ENCODE measurements around the gene TWNK. TPM values are rescaled to one million over a fixed set of nuclear protein-coding genes. Genes with fewer than 3 reads are reported as not detected.

The TWNK gene
- total and polyA plus RNA-seq, 9 of the 15 experiments (the other 6 are each of a cell fraction or from before 2014, with no cell fraction given), result 11.6 to 34.7 (median 17.4) TPM

- TF ChIP-seq, protein P1, sequence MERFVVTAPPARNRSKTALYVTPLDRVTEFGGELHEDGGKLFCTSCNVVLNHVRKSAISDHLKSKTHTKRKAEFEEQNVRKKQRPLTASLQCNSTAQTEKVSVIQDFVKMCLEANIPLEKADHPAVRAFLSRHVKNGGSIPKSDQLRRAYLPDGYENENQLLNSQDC (CRISPR knock-in tag; IDR thresholded peaks at IDR 0.05), result no peak
- peak in 2 of 3 experiments; percentile 19 to 35 for TF ChIP-seq YY1 (IDR thresholded peaks at IDR 0.05; ENCODE audit: borderline replicate concordance in 1 of 3, control insufficient read depth in 1 of 3, extremely low read depth in 1 of 3, insufficient read depth in 3 of 3, insufficient read length in 1 of 3, insufficient replicate concordance in 2 of 3, low read depth in 1 of 3, low read length in 2 of 3)
- peak; percentile 27; the same call in 1 of the 2 replicates for TF ChIP-seq PHF8 (IDR thresholded peaks at IDR 0.05; ENCODE audit: borderline replicate concordance, low read length)
- peak; percentile 4 for TF ChIP-seq HMGN3 (IDR thresholded peaks at IDR 0.05; ENCODE audit: borderline replicate concordance, extremely low read depth, insufficient read length, low read depth, low read length)
- TF ChIP-seq TBP (optimal IDR thresholded peaks at IDR 0.05; ENCODE audit: low read depth, low read length), result peak; percentile 43
- TF ChIP-seq, protein P2, sequence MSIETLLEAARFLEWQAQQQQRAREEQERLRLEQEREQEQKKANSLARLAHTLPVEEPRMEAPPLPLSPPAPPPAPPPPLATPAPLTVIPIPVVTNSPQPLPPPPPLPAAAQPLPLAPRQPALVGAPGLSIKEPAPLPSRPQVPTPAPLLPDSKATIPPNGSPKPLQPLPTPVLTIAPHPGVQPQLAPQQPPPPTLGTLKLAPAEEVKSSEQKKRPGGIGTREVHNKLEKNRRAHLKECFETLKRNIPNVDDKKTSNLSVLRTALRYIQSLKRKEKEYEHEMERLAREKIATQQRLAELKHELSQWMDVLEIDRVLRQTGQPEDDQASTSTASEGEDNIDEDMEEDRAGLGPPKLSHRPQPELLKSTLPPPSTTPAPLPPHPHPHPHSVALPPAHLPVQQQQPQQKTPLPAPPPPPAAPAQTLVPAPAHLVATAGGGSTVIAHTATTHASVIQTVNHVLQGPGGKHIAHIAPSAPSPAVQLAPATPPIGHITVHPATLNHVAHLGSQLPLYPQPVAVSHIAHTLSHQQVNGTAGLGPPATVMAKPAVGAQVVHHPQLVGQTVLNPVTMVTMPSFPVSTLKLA (conservative IDR thresholded peaks at IDR 0.05), result peak; percentile 79 to 81
- TF ChIP-seq ETS1 (conservative IDR thresholded peaks at IDR 0.05; ENCODE audit: control insufficient read depth, low read depth, low read length), result 0 out of 2 replicates have a peak, but pooled peaks have one; percentile 25
- 0 out of 2 replicates have a peak, but pooled peaks have one; percentile 59 for TF ChIP-seq GATAD2A (IDR thresholded peaks at IDR 0.05)
- peak; percentile 60 for TF ChIP-seq RBFOX2 (IDR thresholded peaks at IDR 0.05; ENCODE audit: low read depth, low read length)
- TF ChIP-seq, protein P3, sequence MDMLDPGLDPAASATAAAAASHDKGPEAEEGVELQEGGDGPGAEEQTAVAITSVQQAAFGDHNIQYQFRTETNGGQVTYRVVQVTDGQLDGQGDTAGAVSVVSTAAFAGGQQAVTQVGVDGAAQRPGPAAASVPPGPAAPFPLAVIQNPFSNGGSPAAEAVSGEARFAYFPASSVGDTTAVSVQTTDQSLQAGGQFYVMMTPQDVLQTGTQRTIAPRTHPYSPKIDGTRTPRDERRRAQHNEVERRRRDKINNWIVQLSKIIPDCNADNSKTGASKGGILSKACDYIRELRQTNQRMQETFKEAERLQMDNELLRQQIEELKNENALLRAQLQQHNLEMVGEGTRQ (CRISPR knock-in tag; IDR thresholded peaks at IDR 0.05), result peak; percentile 55
Measured at GRCh38 chr10:100997360-100998182, 10.2 kb downstream of the TWNK start (continued).

Measured in K562 (cell line).